ENCODE data around the gene TBC1D8. TPM values are rescaled to one million over a fixed set of nuclear protein-coding genes. Genes with fewer than 3 reads are reported as not detected.

TBC1D8 gene
- total and polyA plus RNA-seq, 9 of the 15 experiments (the other 6 are each of a cell fraction or from before 2014, with no cell fraction given) = 0.36 to 1.3 (median 0.82) TPM

GRCh38 chr2:101012706-101013181 is 138.4 kb downstream of the TBC1D8 start (continued):
- TF ChIP-seq ZNF592 (IDR thresholded peaks at IDR 0.05) (no peak), ZNF76 (CRISPR knock-in tag; IDR thresholded peaks at IDR 0.05; ENCODE audit: borderline replicate concordance) (no peak), CREM (IDR thresholded peaks at IDR 0.05; ENCODE audit: low read depth) (no peak), HOMEZ (CRISPR knock-in tag; IDR thresholded peaks at IDR 0.05) (no peak), PCBP1 (IDR thresholded peaks at IDR 0.05; ENCODE audit: low read depth, low read length, poor library complexity, severe bottlenecking) (no peak)

Measured in K562 (cell line).